Tibial nerve (tissue), 4 donors: Measurements from ENCODE around the gene VPS26B. TPM values are rescaled to one million over a fixed set of nuclear protein-coding genes. Genes with fewer than 3 reads are reported as not detected.

Experiments used
- DNase-seq, 2 donors: peaks; one replicate each; pipeline ENCODE4 v3.0.0-alpha.2; 2019; ENCODE audit warnings: low spot score in 2 of 2
- H3K27ac ChIP-seq, 4 donors: fragments of 200-600 bp; sonication (generic) in 3 of 4; one replicate each; pipeline ENCODE4 v1.5.1; 2017 to 2019; ENCODE audit warnings: mild to moderate bottlenecking in 1 of 4
- H3K27me3 ChIP-seq, 2 donors: fragments of 200-600 bp; sonication (generic) in 1 of 2; one replicate each; pipeline versions ENCODE4 v1.5.1 to v1.6.0; 2017 to 2019
- H3K36me3 ChIP-seq, 3 donors: fragments of 200-600 bp; sonication (generic); one replicate each; pipeline ENCODE4 v1.5.1; 2018 to 2019
- H3K4me1 ChIP-seq, 4 donors: fragments of 200-600 bp; sonication (generic) in 3 of 4; one replicate each; pipeline ENCODE4 v1.5.1; 2017 to 2019
- H3K4me3 ChIP-seq, 4 donors: fragments of 200-600 bp; sonication (generic) in 3 of 4; one replicate each; pipeline ENCODE4 v1.5.1; 2017 to 2019; ENCODE audit warnings: mild to moderate bottlenecking in 1 of 4, moderate library complexity in 1 of 4
- H3K9me3 ChIP-seq, 4 donors: fragments of 200-600 bp; sonication (generic) in 3 of 4; one replicate each; pipeline ENCODE4 v1.5.1; 2017 to 2019
- CTCF ChIP-seq, 5 experiments: fragments of 200-600 bp in 3 of 5; fragments of 450-650 bp in 2 of 5; sonication (generic) in 3 of 5; IDR thresholded peaks; one replicate each; pipeline ENCODE4 v1.5.1; 2016 to 2019; ENCODE audit warnings: antibody characterized with exemption in 5 of 5, mild to moderate bottlenecking in 3 of 5, moderate library complexity in 2 of 5
- EP300 ChIP-seq, 2 donors: sonication (generic); formaldehyde crosslinking; IDR thresholded peaks; one replicate each; pipeline ENCODE4 v1.6.1; 2017; ENCODE audit warnings: antibody characterized with exemption in 2 of 2, mild to moderate bottlenecking in 1 of 2
- POLR2A ChIP-seq, 2 donors: fragments of 450-650 bp; IDR thresholded peaks; one replicate each; pipeline ENCODE4 v1.6.1; 2017; ENCODE audit warnings: antibody characterized with exemption in 2 of 2, mild to moderate bottlenecking in 2 of 2, moderate library complexity in 2 of 2
- WGBS, 2 donors: methylation state at CpG; one replicate each; pipeline ENCODE4 v1.1.5; 2018; 5-methylcytosine and 5-hydroxymethylcytosine counted together
- total RNA-seq, 4 donors: library from RNA; depleted of rRNA; stranded (reverse); fragments of >200 nt; gene quantifications; one replicate each; pipeline ENCODE4 v1.1.0, GENCODE V29; 2016

The VPS26B gene
- total RNA-seq, 4 donors from 2014 or later = 32.7 to 35.9 (median 33.3) TPM

GRCh38 chr11:134289167-134289566 is 64.7 kb downstream of the VPS26B start:
- no peak for TF ChIP-seq POLR2A (IDR thresholded peaks at IDR 0.05)
- no peak for TF ChIP-seq CTCF (IDR thresholded peaks at IDR 0.05)
- TF ChIP-seq EP300 (IDR thresholded peaks at IDR 0.05) = no peak
- H3K4me1 ChIP-seq = peaks cover 0 to 11% (median 0%) of the 10 kb centered on the region in 4 donors
- no peaks in the 10 kb centered on the region for H3K27me3 ChIP-seq
- 67 to 84% methylated on average over 4 of the region's 4 CpGs for WGBS, 2 donors
- no peaks in the 10 kb centered on the region for H3K36me3 ChIP-seq
- no peak overlapping the region for H3K27ac ChIP-seq
- no peaks in the 10 kb centered on the region for H3K9me3 ChIP-seq
- H3K4me3 ChIP-seq = no peak overlapping the region
- no peak for DNase-seq

GRCh38 chr11:134289789-134290188 is 65.3 kb downstream of the VPS26B start:
- Histone ChIP-seq H3K4me3 (no peak overlapping the region), H3K4me1 (peaks cover 0 to 11% (median 0%) of the 10 kb centered on the region in 4 donors), H3K9me3 (no peaks in the 10 kb centered on the region), H3K27me3 (no peaks in the 10 kb centered on the region), H3K36me3 (no peaks in the 10 kb centered on the region), H3K27ac (no peak overlapping the region)
- no peak for DNase-seq
- 15 to 16% methylated on average over 6 to 8 of the region's 12 CpGs for WGBS, 2 donors
- TF ChIP-seq POLR2A (IDR thresholded peaks at IDR 0.05) = no peak
- TF ChIP-seq EP300 (IDR thresholded peaks at IDR 0.05) = no peak
- no peak for TF ChIP-seq CTCF (IDR thresholded peaks at IDR 0.05)

- TF ChIP-seq EP300 (IDR thresholded peaks at IDR 0.05) (no peak), POLR2A (IDR thresholded peaks at IDR 0.05) (no peak), CTCF (IDR thresholded peaks at IDR 0.05) (no peak)
- H3K4me1 ChIP-seq = peaks cover 0 to 11% (median 0%) of the 10 kb centered on the region in 4 donors
- no peaks in the 10 kb centered on the region for H3K9me3 ChIP-seq
- no peak overlapping the region for H3K27ac ChIP-seq
- no peak for DNase-seq
- no peak overlapping the region for H3K4me3 ChIP-seq
- no peaks in the 10 kb centered on the region for H3K36me3 ChIP-seq
- no peaks in the 10 kb centered on the region for H3K27me3 ChIP-seq
- WGBS, 2 donors = 86 to 88% methylated on average over 7 of the region's 7 CpGs
Measured at GRCh38 chr11:134290646-134291045, 66.2 kb downstream of the VPS26B start.

- WGBS, 2 donors = 85 to 98% methylated on average over 6 of the region's 6 CpGs
- TF ChIP-seq CTCF (IDR thresholded peaks at IDR 0.05) (no peak), POLR2A (IDR thresholded peaks at IDR 0.05) (no peak), EP300 (IDR thresholded peaks at IDR 0.05) (no peak)
Measured at GRCh38 chr11:134291196-134291595, 66.7 kb downstream of the VPS26B start.

GRCh38 chr11:134292661-134293060 is 68.2 kb downstream of the VPS26B start:
- Histone ChIP-seq H3K4me3 (no peak overlapping the region), H3K27ac (no peak overlapping the region), H3K9me3 (no peaks in the 10 kb centered on the region), H3K36me3 (no peaks in the 10 kb centered on the region), H3K4me1 (peaks cover 0 to 11% (median 0%) of the 10 kb centered on the region in 4 donors), H3K27me3 (no peaks in the 10 kb centered on the region)
- TF ChIP-seq CTCF (IDR thresholded peaks at IDR 0.05) (no peak), EP300 (IDR thresholded peaks at IDR 0.05) (no peak), POLR2A (IDR thresholded peaks at IDR 0.05) (no peak)
- no peak for DNase-seq
- WGBS, 2 donors = 81 to 88% methylated on average over 15 of the region's 15 CpGs

More at GRCh38 chr11:134291196-134291595, 66.7 kb downstream of the VPS26B start:
- no peak overlapping the region for H3K27ac ChIP-seq
- peaks cover 0 to 11% (median 0%) of the 10 kb centered on the region in 4 donors for H3K4me1 ChIP-seq
- no peaks in the 10 kb centered on the region for H3K27me3 ChIP-seq
- no peaks in the 10 kb centered on the region for H3K36me3 ChIP-seq
- no peak for DNase-seq
- no peaks in the 10 kb centered on the region for H3K9me3 ChIP-seq
- no peak overlapping the region for H3K4me3 ChIP-seq
